Stimulated activated CD8-positive, alpha-beta memory T cell treated with anti-CD3 and anti-CD28 coated beads, Interleukin-12 subunit alpha, Interleukin-12 subunit beta, amount 100 ng/mL, for 4 hours (primary cell): ENCODE measurements around the gene PCDHA6.
"Not testable (repeated sequence)": the region's sequence is repeated elsewhere in the genome, so short reads cannot be mapped to it uniquely, and the experiment has no call there.

Experiments used
- DNase-seq: peaks from one replicate; pipeline ENCODE4 v3.0.0-alpha.2; 2020; ENCODE audit warnings: low read depth

The PCDHA6 gene

DNA sequence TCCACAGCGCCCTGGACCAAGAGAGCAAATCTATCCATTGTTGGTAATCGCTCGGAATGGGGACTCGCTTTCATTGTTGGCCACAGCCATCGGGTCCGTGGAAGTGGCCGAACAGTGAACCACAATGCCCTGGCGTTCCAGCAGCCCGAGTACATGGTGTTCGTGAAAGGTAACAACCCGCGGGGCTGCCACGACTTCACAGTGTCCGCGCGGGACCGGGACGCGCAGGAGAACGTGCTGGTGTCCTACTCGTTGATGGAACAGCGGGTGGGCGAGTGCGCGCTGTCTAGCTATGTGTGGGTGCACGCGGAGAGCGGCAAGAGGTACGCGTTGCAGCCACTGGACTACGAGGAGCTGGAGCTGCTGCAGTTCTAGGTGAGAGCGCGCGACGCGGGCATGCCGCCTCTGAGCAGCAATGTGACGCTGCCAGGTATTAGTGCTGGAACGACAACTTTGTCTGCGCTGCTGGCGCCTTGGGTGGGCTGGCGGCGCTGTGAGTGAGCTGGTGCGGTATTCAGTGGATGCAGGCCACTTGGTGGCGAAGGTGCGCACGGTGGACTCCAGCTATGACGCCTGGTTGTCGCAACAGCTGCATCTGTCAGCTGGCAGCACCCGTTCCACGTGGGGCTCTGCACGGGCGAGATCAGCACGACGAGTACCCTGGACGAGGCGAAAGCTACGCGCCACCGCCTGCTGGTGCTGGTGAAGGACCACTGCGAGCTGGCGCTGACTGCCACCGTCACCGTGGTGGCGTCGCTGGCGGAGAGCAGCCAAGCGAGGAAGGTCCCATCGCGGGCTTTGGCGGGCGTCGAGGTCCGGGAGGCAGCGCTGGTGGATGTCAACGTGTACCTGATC lies 34.9 kb downstream of the PCDHA6 start:
- DNase-seq, result no peak

DNA sequence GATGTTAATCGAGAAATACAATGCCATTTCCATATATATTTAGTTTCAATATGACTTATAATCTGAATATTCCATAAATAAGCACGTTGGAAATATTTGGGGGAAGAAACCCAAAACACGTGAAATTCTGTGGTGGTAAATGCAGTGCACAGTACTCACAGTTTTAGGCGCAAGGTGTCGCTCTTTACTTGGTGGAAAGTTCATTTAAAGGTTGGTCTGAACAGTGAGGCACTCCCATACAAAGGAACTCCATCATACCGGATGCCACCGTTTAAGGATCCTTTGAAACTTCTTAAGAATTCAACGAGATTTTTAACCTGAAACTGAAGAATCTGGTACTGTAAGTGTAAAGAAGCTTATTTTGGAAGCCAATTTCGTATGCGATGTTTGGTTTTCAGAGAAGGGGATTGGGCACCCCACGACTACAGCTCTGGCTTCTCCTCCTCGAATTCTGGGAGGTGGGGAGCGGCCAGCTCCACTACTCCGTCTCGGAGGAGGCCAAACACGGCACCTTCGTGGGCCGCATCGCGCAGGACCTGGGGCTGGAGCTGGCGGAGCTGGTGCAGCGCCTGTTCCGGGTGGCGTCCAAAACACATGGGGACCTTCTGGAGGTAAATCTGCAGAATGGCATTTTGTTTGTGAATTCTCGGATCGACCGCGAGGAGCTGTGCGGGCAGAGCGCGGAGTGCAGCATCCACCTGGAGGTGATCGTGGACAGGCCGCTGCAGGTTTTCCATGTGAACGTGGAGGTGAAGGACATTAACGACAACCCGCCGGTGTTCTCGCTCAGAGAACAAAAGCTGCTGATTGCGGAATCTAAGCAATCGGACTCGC lies 41.2 kb downstream of the PCDHA6 start, which contains the start of gene PCDHA11:
Gene PCDHA11, plus strand, starts transcription at position 237 of the 834 bp plus-strand sequence. Its CDS starts 147 bp downstream, at position 384.
- no peak for DNase-seq

- DNase-seq, result no peak
Observed at GRCh38 chr5:140869555-140869886, 41.8 kb downstream of the PCDHA6 start.

GRCh38 chr5:140870221-140871201 lies 42.8 kb downstream of the PCDHA6 start:
- no peak for DNase-seq

GRCh38 chr5:140875085-140876065 lies 47.6 kb downstream of the PCDHA6 start, which contains the start of gene PCDHA12:
PCDHA12 (plus strand) TSS chr5:140875308; CDS start chr5:140875473, 165 bp downstream.
- DNase-seq, result no peak

GRCh38 chr5:140876541-140877261 lies 48.9 kb downstream of the PCDHA6 start:
- not testable (repeated sequence) for DNase-seq

DNA sequence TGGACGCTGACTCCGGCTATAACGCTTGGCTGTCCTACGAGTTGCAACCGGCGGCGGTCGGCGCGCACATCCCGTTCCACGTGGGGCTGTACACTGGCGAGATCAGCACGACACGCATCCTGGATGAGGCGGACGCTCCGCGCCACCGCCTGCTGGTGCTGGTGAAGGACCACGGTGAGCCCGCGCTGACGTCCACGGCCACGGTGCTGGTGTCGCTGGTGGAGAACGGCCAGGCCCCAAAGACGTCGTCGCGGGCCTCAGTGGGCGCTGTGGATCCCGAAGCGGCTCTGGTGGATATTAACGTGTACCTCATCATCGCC lies 49.5 kb downstream of the PCDHA6 start:
- DNase-seq, result no peak
